ENCODE measurements around the gene PPP1R12B. TPM values are rescaled to one million over a fixed set of nuclear protein-coding genes. Genes with fewer than 3 reads are reported as not detected.
"Not testable (repeated sequence)": the region's sequence is repeated elsewhere in the genome, so short reads cannot be mapped to it uniquely, and the experiment has no call there.

PPP1R12B gene
- total and polyA plus RNA-seq, 4 donors: 6.0 to 122 (median 22.0) TPM

DNA sequence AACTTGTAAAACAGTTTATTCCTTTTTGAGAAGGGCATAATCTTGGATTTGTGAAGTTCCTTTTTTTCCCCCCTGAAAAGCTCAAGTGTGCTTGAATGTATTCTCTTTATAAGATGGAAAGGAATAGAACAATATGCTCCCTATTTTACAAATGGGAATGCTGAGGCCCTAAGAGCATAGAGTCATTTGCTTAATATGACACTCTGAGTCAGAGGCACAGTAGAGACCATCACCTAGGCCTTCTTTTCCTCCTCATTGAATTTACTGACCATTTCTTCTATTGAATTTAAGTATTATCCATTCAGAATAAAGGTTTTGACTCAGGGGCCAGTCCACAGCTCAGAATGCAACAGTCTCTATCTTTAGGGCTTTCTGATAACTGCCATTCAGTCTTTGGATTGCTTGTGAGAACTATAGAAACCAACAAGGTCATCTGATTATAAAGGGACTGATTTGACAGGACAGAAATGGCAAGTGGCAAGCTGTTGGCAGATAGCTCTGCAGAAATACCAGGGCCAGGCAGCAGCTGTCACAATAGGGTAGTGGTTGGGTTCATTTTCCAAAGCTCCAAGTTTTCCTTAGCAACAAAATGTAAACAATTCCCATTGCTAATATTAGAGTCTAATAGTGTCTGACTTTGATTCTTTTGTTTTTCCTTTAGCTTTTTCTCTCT lies 111.1 kb downstream of the PPP1R12B start:
- ATAC-seq (ENCODE audit: insufficient read depth, low FRiP score); H3K36me3 ChIP-seq (ENCODE audit: control insufficient read depth in 4 of 4, insufficient read depth in 4 of 4, low read length in 4 of 4); H3K27me3 ChIP-seq (ENCODE audit: control insufficient read depth in 3 of 3, insufficient read depth in 3 of 3, low read length in 2 of 3); H3K9ac ChIP-seq (ENCODE audit: insufficient read depth in 1 of 2, low read length in 2 of 2); H3K4me3 ChIP-seq; H3K9me3 ChIP-seq (ENCODE audit: control insufficient read depth in 4 of 4, insufficient read depth in 3 of 4, low read length in 3 of 4): not testable (repeated sequence)
- Histone ChIP-seq H3K27ac (ENCODE audit: low read depth in 1 of 2, low read length in 1 of 2) (peak overlapping the region in 1 of 2 donors; percentile 87), H3K4me1 (ENCODE audit: control insufficient read depth in 5 of 5, insufficient read depth in 5 of 5, low read length in 5 of 5) (peaks cover 0 to 12% (median 11%) of the 10 kb centered on the region in 5 donors)
- DNase-seq: peak; percentile 60 to 77 (median 61)

GRCh38 chr1:202460143-202460495 lies 111.6 kb downstream of the PPP1R12B start:
- peaks cover 0 to 12% (median 11%) of the 10 kb centered on the region in 5 donors for H3K4me1 ChIP-seq (ENCODE audit: control insufficient read depth in 5 of 5, insufficient read depth in 5 of 5, low read length in 5 of 5)
- ATAC-seq (ENCODE audit: insufficient read depth, low FRiP score); H3K9me3 ChIP-seq (ENCODE audit: control insufficient read depth in 4 of 4, insufficient read depth in 3 of 4, low read length in 3 of 4); H3K27me3 ChIP-seq (ENCODE audit: control insufficient read depth in 3 of 3, insufficient read depth in 3 of 3, low read length in 2 of 3); H3K36me3 ChIP-seq (ENCODE audit: control insufficient read depth in 4 of 4, insufficient read depth in 4 of 4, low read length in 4 of 4); H3K4me3 ChIP-seq; DNase-seq: not testable (repeated sequence)
- H3K27ac ChIP-seq (ENCODE audit: low read depth in 1 of 2, low read length in 1 of 2): peak overlapping the region in 1 of 2 donors; percentile 89
- H3K9ac ChIP-seq (ENCODE audit: insufficient read depth in 1 of 2, low read length in 2 of 2): peak overlapping the region in 1 of 2 donors; percentile 13

- DNase-seq: peak in 2 of 3 donors; percentile 11 to 23
- no peak for TF ChIP-seq CTCF (IDR thresholded peaks at IDR 0.05; ENCODE audit: control extremely low read depth, extremely low read depth)
Observed at GRCh38 chr1:202462342-202463076, 114.0 kb downstream of the PPP1R12B start.

GRCh38 chr1:202464153-202464742 lies 115.7 kb downstream of the PPP1R12B start:
- not testable (repeated sequence) for H3K9me3 ChIP-seq (ENCODE audit: control insufficient read depth in 4 of 4, insufficient read depth in 3 of 4, low read length in 3 of 4); ATAC-seq (ENCODE audit: insufficient read depth, low FRiP score); H3K36me3 ChIP-seq (ENCODE audit: control insufficient read depth in 4 of 4, insufficient read depth in 4 of 4, low read length in 4 of 4); H3K9ac ChIP-seq (ENCODE audit: insufficient read depth in 1 of 2, low read length in 2 of 2); H3K27me3 ChIP-seq (ENCODE audit: control insufficient read depth in 3 of 3, insufficient read depth in 3 of 3, low read length in 2 of 3); H3K4me3 ChIP-seq
- DNase-seq: peak in 2 of 3 donors; percentile 12 to 57
- 33 to 48% methylated on average over 4 of the region's 4 CpGs for WGBS, 2 donors
- peak overlapping the region in 1 of 2 donors; percentile 79 for H3K27ac ChIP-seq (ENCODE audit: low read depth in 1 of 2, low read length in 1 of 2)
- peaks cover 0 to 12% (median 11%) of the 10 kb centered on the region in 5 donors for H3K4me1 ChIP-seq (ENCODE audit: control insufficient read depth in 5 of 5, insufficient read depth in 5 of 5, low read length in 5 of 5)
- peak; percentile 36 for TF ChIP-seq CTCF (IDR thresholded peaks at IDR 0.05; ENCODE audit: control extremely low read depth, extremely low read depth)

More at GRCh38 chr1:202462342-202463076, 114.0 kb downstream of the PPP1R12B start:
- no peak overlapping the region for H3K9ac ChIP-seq (ENCODE audit: insufficient read depth in 1 of 2, low read length in 2 of 2)
- peaks cover 0 to 12% (median 11%) of the 10 kb centered on the region in 5 donors for H3K4me1 ChIP-seq (ENCODE audit: control insufficient read depth in 5 of 5, insufficient read depth in 5 of 5, low read length in 5 of 5)
- H3K36me3 ChIP-seq (ENCODE audit: control insufficient read depth in 4 of 4, insufficient read depth in 4 of 4, low read length in 4 of 4): no peaks in the 10 kb centered on the region
- H3K27ac ChIP-seq (ENCODE audit: low read depth in 1 of 2, low read length in 1 of 2): peak overlapping the region; percentile 59 to 90
- no peak overlapping the region for H3K4me3 ChIP-seq
- ATAC-seq (ENCODE audit: insufficient read depth, low FRiP score): no peak
- no peaks in the 10 kb centered on the region for H3K27me3 ChIP-seq (ENCODE audit: control insufficient read depth in 3 of 3, insufficient read depth in 3 of 3, low read length in 2 of 3)
- no peaks in the 10 kb centered on the region for H3K9me3 ChIP-seq (ENCODE audit: control insufficient read depth in 4 of 4, insufficient read depth in 3 of 4, low read length in 3 of 4)
- 62 to 82% methylated on average over 3 of the region's 3 CpGs for WGBS, 2 donors

GRCh38 chr1:202465644-202466270 lies 117.3 kb downstream of the PPP1R12B start:
- 49 to 70% methylated on average over 3 of the region's 3 CpGs for WGBS, 2 donors
- not testable (repeated sequence) for H3K9ac ChIP-seq (ENCODE audit: insufficient read depth in 1 of 2, low read length in 2 of 2); H3K36me3 ChIP-seq (ENCODE audit: control insufficient read depth in 4 of 4, insufficient read depth in 4 of 4, low read length in 4 of 4); H3K9me3 ChIP-seq (ENCODE audit: control insufficient read depth in 4 of 4, insufficient read depth in 3 of 4, low read length in 3 of 4); H3K4me3 ChIP-seq; H3K27me3 ChIP-seq (ENCODE audit: control insufficient read depth in 3 of 3, insufficient read depth in 3 of 3, low read length in 2 of 3); DNase-seq
- peak overlapping the region in 1 of 2 donors; percentile 83 for H3K27ac ChIP-seq (ENCODE audit: low read depth in 1 of 2, low read length in 1 of 2)
- peaks cover 0 to 11% (median 3%) of the 10 kb centered on the region in 5 donors for H3K4me1 ChIP-seq (ENCODE audit: control insufficient read depth in 5 of 5, insufficient read depth in 5 of 5, low read length in 5 of 5)
- ATAC-seq (ENCODE audit: insufficient read depth, low FRiP score): peak; percentile 25

GRCh38 chr1:202466339-202466738 lies 117.8 kb downstream of the PPP1R12B start:
- H3K27ac ChIP-seq (ENCODE audit: low read depth in 1 of 2, low read length in 1 of 2): peak overlapping the region in 1 of 2 donors; percentile 70
- H3K9ac ChIP-seq (ENCODE audit: insufficient read depth in 1 of 2, low read length in 2 of 2); H3K36me3 ChIP-seq (ENCODE audit: control insufficient read depth in 4 of 4, insufficient read depth in 4 of 4, low read length in 4 of 4); H3K27me3 ChIP-seq (ENCODE audit: control insufficient read depth in 3 of 3, insufficient read depth in 3 of 3, low read length in 2 of 3); ATAC-seq (ENCODE audit: insufficient read depth, low FRiP score); H3K4me3 ChIP-seq; H3K9me3 ChIP-seq (ENCODE audit: control insufficient read depth in 4 of 4, insufficient read depth in 3 of 4, low read length in 3 of 4); DNase-seq: not testable (repeated sequence)
- H3K4me1 ChIP-seq (ENCODE audit: control insufficient read depth in 5 of 5, insufficient read depth in 5 of 5, low read length in 5 of 5): peaks cover 0 to 11% (median 3%) of the 10 kb centered on the region in 5 donors
